Transverse colon (tissue), 4 donors: Measurements from ENCODE around the gene ZFP37. TPM values are rescaled to one million over a fixed set of nuclear protein-coding genes. Genes with fewer than 3 reads are reported as not detected.
"Not testable (repeated sequence)": the region's sequence is repeated elsewhere in the genome, so short reads cannot be mapped to it uniquely, and the experiment has no call there.

Source experiments
- DNase-seq: peaks from one replicate; pipeline ENCODE4 v3.0.0-alpha.2; 2019
- H3K27ac ChIP-seq, 4 donors: fragments of 200-600 bp; sonication (generic); 2 replicates each; pipeline ENCODE4 v1.5.1; 2016 to 2018; ENCODE audit warnings: inconsistent platforms in 4 of 4
- H3K27me3 ChIP-seq: fragments of 200-600 bp; sonication (generic); 2 replicates; pipeline ENCODE4 v1.5.1; 2017; ENCODE audit warnings: inconsistent platforms
- H3K36me3 ChIP-seq, 4 donors: fragments of 200-600 bp; sonication (generic); 2 replicates each; pipeline ENCODE4 v1.5.1; 2017 to 2019; ENCODE audit warnings: inconsistent platforms in 4 of 4
- H3K4me1 ChIP-seq, 4 donors: fragments of 200-600 bp; sonication (generic); 2 replicates each; pipeline ENCODE4 v1.5.1; 2017 to 2020; ENCODE audit warnings: inconsistent platforms in 4 of 4
- H3K4me3 ChIP-seq, 4 donors: fragments of 200-600 bp; sonication (generic); 1 replicate in 1 of 4; 2 replicates in 3 of 4; pipeline versions ENCODE4 v1.5.1 to v1.6.1; 2017 to 2019; ENCODE audit warnings: inconsistent platforms in 4 of 4
- H3K9me3 ChIP-seq, 2 donors: fragments of 200-600 bp; sonication (generic); 2 replicates each; pipeline ENCODE4 v1.5.1; 2017 to 2019; ENCODE audit warnings: inconsistent platforms in 2 of 2
- EP300 ChIP-seq: sonication (generic); formaldehyde crosslinking; IDR thresholded peaks from one replicate; pipeline ENCODE4 v1.6.1; 2017; ENCODE audit warnings: antibody characterized with exemption, low read depth
- POLR2A ChIP-seq: fragments of 450-650 bp; IDR thresholded peaks from one replicate; pipeline ENCODE4 v1.6.1; 2016; ENCODE audit warnings: antibody characterized with exemption, mild to moderate bottlenecking, moderate library complexity
- POLR2AphosphoS5 ChIP-seq, 3 donors: sonication (generic); formaldehyde crosslinking; IDR thresholded peaks; one replicate each; pipeline ENCODE4 v1.6.1; 2016; ENCODE audit warnings: antibody characterized with exemption in 3 of 3
- WGBS, 2 donors: methylation state at CpG; one replicate each; pipeline ENCODE4 v1.1.5; 2018; ENCODE audit warnings: low coverage in 1 of 2; 5-methylcytosine and 5-hydroxymethylcytosine counted together
- in situ Hi-C, 4 donors: fragments of 200-750 bp; cut with MboI; loops; one replicate each; pipeline versions ENCODE4 v1.15.0 to v1.15.1; 2017; ENCODE audit warnings: low sequenced_read_pairs in 3 of 4, low pct_ligation_motif_present in 1 of 4, low pct_unique_long_range_greater_than_20kb in 1 of 4
- intact Hi-C: fragments of 100-400 bp; cut with DNase I; formaldehyde crosslinking; loops from one replicate; pipeline ENCODE4 v1.15.1; 2023; ENCODE audit warnings: low total_unique reads
- total RNA-seq, 4 donors: library from RNA; depleted of rRNA; stranded (reverse); fragments of >200 nt; gene quantifications; one replicate each; pipeline ENCODE4 v1.1.0, GENCODE V29; 2016
- TF ChIP-seq, protein P1 (sequence below), 5 experiments: fragments of 200-600 bp in 3 of 5; fragments of 450-650 bp in 2 of 5; sonication (generic) in 3 of 5; IDR thresholded peaks; 1 replicate in 2 of 5; 2 replicates in 3 of 5; pipeline ENCODE4 v1.5.1; 2016 to 2017; ENCODE audit warnings: antibody characterized with exemption in 5 of 5, inconsistent platforms in 3 of 5, mild to moderate bottlenecking in 2 of 5, moderate library complexity in 1 of 5

ZFP37 gene
- total RNA-seq, 4 donors from 2014 or later: 0.68 to 1.7 (median 0.80) TPM; not detected in 1

DNA sequence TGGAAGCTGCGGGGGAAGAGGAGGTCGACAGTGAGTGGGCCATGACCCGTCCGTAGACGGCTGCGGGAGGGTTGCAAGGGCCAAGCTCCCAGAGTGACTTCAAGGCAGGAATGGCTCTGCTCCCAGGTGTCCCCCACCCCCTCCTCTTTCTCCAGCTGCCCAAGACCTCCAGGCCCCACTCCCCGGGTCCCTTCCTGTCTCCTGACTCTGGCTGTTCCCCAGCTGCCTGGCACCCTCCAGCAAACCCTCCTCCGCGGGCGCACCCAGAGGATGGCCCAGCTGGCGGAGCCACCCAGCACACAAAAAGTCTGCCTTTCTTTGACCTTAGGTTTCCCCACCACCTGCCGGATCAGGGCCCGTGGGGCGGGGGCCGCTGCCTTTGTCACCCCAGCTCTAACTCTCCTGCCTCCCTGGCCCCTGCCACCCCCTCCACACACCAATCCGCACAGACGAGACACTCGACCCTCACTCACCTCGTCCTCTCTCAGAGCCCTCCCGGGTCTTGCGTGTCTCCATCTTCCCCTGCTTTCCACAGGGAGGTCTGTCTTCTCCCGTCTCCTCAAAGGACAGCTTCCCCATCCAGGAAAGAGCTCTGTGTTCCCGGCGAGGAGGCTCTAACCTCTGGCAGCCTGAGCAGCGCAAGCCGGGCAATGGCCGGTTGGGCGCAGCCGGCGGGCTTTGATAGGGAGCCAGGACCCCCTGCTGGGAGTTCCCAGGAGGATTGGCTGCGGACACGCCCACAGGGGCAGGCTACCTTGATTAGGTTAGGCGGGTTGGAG is 4.7 kb upstream of the ZFP37 start:
- H3K36me3 ChIP-seq, H3K4me1 ChIP-seq, intact Hi-C loops, H3K4me3 ChIP-seq, in situ Hi-C loops, H3K27ac ChIP-seq: not testable (repeated sequence)
- peaks cover 7 to 14% of the 10 kb centered on the region in 2 donors for H3K9me3 ChIP-seq
- peak; percentile 24 for DNase-seq
- 63 to 71% methylated on average over 18 to 24 of the region's 33 CpGs for WGBS, 2 donors
- peaks cover 41% of the 10 kb centered on the region for H3K27me3 ChIP-seq

DNA sequence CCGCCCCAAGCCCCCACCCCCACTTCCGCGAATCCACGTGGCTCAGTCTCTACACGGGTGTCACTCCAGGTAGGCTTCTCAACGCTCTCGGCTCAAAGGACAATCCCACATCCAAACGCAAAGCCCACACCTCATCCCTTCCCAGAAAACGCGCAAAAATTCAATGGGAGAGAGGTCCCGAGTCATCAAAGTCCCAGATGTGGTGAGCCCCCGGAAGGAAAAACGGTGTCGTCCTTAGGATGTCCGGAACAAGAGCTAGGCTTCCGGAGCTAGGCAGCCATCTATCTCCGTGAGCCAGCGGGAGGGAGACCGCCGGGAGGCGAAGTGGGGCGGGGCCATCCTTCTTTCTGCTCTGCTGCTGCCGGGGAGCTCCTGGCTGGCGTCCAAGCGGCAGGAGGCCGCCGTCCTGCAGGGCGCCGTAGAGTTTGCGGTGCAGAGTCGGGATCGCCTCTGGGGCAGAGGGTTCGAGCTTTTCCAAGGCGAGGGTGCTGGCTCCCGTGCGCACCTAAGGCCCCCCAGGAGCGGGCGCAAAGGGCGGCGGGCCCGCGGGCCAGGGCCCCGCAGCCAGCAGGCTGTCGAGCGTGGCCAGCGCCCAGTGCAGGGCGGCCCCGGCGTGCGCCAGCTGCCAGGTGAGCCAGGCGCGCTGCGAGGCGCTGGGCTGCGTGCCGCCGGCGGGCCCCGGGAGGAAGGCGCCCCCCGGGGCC is 3.2 kb upstream of the ZFP37 start:
- intact Hi-C loops, H3K36me3 ChIP-seq, H3K4me3 ChIP-seq, in situ Hi-C loops, H3K27ac ChIP-seq, H3K4me1 ChIP-seq: not testable (repeated sequence)
- H3K9me3 ChIP-seq: peaks cover 10 to 14% of the 10 kb centered on the region in 2 donors
- WGBS, 2 donors: 45 to 49% methylated on average over 20 to 52 of the region's 61 CpGs
- H3K27me3 ChIP-seq: peaks cover 41% of the 10 kb centered on the region
- DNase-seq: peak; percentile 9

DNA sequence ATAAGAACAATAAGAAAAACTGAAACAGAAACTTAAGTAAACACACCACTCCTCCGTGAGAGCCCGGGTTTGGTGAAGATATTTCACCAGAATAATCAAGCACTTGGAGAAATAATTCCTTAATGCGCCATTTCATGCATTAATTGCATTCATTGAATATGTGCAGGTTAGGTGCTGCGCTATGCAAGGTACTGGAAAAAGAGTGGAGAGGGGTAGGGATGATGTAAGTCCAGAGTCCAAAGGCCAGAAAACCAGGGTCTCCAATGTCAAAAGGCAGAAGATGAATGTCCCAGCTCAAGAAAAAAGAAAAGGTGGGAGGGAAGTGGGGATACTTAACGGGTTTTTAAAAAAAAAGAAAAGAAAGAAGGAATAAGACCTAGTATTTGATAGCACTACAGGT is 669 bp upstream of the ZFP37 start:
- 46 to 52% methylated on average over 5 of the region's 5 CpGs for WGBS, 2 donors
- Histone ChIP-seq H3K36me3 (no peaks in the 10 kb centered on the region), H3K4me1 (peaks cover 0 to 5% (median 2%) of the 10 kb centered on the region in 4 donors), H3K9me3 (peaks cover 31 to 32% of the 10 kb centered on the region in 2 donors), H3K4me3 (peak overlapping the region in 3 of 4 donors; percentile 47 to 67 (median 56)), H3K27ac (peak overlapping the region in 3 of 4 donors; percentile 59 to 81 (median 63)), H3K27me3 (peaks cover 34% of the 10 kb centered on the region)
- intact Hi-C loops: no loop called here
- TF ChIP-seq POLR2AphosphoS5 (IDR thresholded peaks at IDR 0.05): no peak
- DNase-seq: no peak
- in situ Hi-C loops: no loop called here

DNA sequence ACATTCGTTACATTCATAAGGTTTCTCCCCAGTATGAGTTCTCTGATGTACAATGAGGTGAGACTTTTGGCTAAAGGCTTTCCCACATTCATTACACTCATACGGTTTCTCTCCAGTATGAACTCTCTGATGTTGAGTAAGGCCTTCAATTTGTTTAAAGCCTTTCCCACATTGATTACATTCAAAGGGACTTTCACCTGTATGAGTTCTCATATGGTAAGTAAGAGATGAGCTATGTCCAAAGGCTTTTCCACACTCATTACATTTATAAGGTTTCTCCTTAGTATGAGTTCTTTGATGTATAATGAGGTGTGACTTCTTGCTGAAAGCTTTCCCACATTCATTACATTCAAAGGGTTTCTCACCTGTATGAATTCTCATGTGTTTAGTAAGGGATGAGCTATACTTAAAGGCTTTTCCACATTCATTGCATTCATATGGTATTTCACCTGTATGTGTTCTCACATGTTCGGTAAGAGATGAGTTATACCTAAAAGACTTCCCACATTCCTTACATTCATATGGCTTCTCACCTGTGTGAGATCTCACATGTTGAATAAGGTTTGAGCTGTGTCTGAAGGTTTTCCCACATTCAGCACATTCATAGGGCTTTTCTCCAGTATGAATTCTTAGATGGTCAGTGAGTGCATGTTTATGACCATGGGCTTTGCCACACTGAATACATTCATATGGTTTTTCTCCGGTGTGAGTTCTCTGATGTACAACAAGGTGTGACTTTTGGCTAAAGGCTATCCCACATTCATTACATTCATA is 13.5 kb downstream of the ZFP37 start:
- TF ChIP-seq POLR2AphosphoS5 (IDR thresholded peaks at IDR 0.05): no peak
- TF ChIP-seq POLR2A: no peak
- no peak for TF ChIP-seq EP300
- TF ChIP-seq, protein P1, sequence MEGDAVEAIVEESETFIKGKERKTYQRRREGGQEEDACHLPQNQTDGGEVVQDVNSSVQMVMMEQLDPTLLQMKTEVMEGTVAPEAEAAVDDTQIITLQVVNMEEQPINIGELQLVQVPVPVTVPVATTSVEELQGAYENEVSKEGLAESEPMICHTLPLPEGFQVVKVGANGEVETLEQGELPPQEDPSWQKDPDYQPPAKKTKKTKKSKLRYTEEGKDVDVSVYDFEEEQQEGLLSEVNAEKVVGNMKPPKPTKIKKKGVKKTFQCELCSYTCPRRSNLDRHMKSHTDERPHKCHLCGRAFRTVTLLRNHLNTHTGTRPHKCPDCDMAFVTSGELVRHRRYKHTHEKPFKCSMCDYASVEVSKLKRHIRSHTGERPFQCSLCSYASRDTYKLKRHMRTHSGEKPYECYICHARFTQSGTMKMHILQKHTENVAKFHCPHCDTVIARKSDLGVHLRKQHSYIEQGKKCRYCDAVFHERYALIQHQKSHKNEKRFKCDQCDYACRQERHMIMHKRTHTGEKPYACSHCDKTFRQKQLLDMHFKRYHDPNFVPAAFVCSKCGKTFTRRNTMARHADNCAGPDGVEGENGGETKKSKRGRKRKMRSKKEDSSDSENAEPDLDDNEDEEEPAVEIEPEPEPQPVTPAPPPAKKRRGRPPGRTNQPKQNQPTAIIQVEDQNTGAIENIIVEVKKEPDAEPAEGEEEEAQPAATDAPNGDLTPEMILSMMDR (IDR thresholded peaks at IDR 0.05): no peak
- in situ Hi-C loops: loop anchor here in 1 of 4 donors (25.0 kb wide), 1 partner anchor 106 kb away; no protein-coding TSS in a partner anchor
- no peak overlapping the region for H3K27ac ChIP-seq
- WGBS, 2 donors: 88 to 92% methylated on average over 4 of the region's 4 CpGs
- DNase-seq: no peak
- intact Hi-C loops: no loop called here
- peaks cover 96 to 97% of the 10 kb centered on the region in 2 donors for H3K9me3 ChIP-seq
- H3K4me3 ChIP-seq: no peak overlapping the region
- no peaks in the 10 kb centered on the region for H3K27me3 ChIP-seq
- H3K4me1 ChIP-seq: no peaks in the 10 kb centered on the region
- H3K36me3 ChIP-seq: peaks cover 0 to 45% (median 23%) of the 10 kb centered on the region in 4 donors

DNA sequence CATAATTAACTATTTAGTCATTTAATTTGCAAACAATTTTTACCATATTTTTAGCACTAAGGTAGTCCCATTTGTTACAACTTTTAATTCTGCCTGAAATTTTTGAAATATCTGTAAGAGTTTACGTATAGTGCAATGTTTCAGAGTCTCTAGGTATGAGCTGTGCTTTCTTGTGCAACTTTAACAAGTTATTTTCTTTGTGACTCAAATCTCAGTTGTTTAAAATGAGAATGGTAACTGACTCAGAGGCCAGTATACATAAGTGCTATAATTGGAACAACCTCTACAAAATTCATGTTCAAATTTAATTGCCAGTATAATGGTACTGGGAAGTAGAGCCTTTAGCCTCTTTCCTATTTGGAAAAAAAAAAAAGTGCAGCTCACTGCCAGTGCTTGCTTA is 30.3 kb downstream of the ZFP37 start:
- Histone ChIP-seq H3K36me3 (no peaks in the 10 kb centered on the region), H3K9me3 (peaks cover 26 to 36% of the 10 kb centered on the region in 2 donors), H3K27me3 (no peaks in the 10 kb centered on the region), H3K27ac (no peak overlapping the region), H3K4me1 (no peaks in the 10 kb centered on the region), H3K4me3 (no peak overlapping the region)
- no peak for TF ChIP-seq POLR2A
- TF ChIP-seq POLR2AphosphoS5 (IDR thresholded peaks at IDR 0.05): no peak
- no peak for TF ChIP-seq EP300
- TF ChIP-seq, protein P1 (IDR thresholded peaks at IDR 0.05): no peak
- WGBS, 2 donors: 64 to 73% methylated on average over 1 of the region's 1 CpG
- in situ Hi-C loops: loop anchor here in 1 of 4 donors (25.0 kb wide), 1 partner anchor 89 kb away; no protein-coding TSS in a partner anchor
- no peak for DNase-seq
- intact Hi-C loops: no loop called here
